ENCODE data around the gene MIOX.
"Not testable (repeated sequence)": the region's sequence is repeated elsewhere in the genome, so short reads cannot be mapped to it uniquely, and the experiment has no call there.

MIOX gene

DNA sequence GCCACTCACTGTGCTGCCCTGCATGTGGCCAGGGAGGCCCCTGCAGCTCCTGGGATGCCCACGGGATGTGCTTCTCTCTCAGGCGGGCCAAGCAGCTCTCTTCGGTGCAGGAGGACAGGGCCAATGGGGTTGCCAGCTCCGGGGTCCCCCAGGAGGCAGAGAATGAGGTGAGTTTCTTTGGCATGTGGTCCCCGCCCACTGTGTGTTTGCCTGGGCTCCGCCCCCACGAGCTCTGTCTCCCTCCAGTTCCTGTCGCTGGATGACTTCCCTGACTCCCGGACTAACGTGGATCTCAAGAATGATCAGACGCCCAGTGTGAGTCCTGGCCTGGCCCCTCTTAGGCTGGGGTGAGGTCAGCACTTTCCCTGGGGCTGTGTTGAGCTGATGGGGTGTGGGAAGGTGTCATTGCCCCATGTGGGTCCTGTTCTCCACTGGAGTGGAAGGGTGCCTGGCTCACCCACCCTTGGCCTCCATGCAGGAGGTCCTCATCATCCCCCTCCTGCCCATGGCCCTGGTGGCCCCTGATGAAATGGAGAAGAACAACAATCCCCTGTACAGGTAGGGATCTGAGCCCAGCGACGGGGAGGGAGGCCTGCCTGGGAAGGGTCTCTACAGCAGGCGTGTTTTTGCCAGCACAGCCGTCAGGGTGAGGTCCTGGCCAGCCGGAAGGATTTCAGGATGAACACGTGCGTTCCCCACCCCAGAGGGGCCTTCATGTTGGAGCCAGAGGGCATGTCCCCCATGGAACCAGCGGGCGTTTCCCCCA lies 31.0 kb downstream of the MIOX start:
- no peak for DNase-seq

DNA sequence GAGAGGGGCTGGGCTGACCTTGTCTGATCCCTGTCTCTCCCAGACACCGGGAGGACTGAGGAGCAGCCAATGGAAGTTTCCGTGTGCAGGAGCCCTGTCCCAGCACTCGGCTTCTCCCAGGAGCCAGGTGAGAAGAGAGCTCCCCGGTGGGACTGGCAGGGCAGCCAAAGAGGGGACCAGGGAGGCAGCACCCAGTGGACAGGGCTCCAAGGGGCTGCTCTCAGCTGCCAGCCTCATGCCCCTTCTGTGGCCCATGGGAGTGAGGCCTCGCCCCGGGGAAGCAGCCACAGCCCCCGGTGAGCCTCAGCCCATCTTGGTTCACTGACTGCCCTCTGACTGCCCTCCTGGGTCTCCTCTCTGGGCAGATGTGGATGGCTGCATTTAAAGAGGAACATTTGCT lies 31.9 kb downstream of the MIOX start:
- DNase-seq, result no peak

DNA sequence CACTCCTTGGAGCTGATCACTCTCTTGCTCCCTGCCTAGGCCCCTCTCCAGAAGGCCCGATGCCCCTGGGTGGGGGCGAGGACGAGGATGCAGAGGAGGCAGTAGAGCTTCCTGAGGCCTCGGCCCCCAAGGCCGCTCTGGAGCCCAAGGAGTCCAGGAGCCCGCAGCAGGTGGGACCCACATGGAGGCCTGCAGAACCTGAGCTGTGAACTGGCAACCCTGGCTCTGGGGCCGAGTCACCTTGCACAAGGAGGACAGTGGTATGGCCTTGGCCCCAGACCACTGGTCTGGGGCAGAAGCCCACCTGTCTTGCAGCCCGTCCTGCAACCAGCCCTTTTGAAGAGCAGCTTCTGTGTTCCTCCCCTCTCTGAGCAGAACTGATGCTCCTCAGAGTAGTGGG lies 32.5 kb downstream of the MIOX start:
- DNase-seq, result no peak

GRCh38 chr22:50520184-50520583 lies 33.5 kb downstream of the MIOX start:
- DNase-seq, result not testable (repeated sequence)

GRCh38 chr22:50520826-50521453 lies 34.3 kb downstream of the MIOX start:
- DNase-seq, result no peak

- DNase-seq, result no peak
Measured at GRCh38 chr22:50521710-50522109, 35.1 kb downstream of the MIOX start.

GRCh38 chr22:50522208-50522805 lies 35.6 kb downstream of the MIOX start:
- no peak for DNase-seq

GRCh38 chr22:50522806-50523438 lies 36.3 kb downstream of the MIOX start:
- no peak for DNase-seq

DNA sequence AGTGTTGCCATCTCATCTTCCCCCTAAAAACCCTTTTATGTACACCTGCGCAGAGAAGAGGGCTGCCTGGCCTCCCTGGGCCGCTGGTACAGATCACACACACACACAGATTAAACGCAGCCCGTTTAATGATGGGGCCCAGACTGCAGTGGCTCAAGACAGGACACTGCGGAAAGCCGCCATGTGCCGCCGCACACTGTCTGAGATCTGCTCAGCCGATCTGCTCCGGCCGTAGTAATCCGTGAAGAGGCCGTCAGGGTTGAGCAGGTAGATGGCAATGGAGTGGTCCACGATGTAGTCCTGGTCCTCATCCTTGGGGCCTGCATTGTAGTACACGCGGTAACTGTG lies 36.8 kb downstream of the MIOX start:
- DNase-seq, result no peak

GRCh38 chr22:50523806-50524675 lies 37.4 kb downstream of the MIOX start:
- DNase-seq, result no peak

GRCh38 chr22:50524676-50525103 lies 38.0 kb downstream of the MIOX start:
- DNase-seq, result no peak

DNA sequence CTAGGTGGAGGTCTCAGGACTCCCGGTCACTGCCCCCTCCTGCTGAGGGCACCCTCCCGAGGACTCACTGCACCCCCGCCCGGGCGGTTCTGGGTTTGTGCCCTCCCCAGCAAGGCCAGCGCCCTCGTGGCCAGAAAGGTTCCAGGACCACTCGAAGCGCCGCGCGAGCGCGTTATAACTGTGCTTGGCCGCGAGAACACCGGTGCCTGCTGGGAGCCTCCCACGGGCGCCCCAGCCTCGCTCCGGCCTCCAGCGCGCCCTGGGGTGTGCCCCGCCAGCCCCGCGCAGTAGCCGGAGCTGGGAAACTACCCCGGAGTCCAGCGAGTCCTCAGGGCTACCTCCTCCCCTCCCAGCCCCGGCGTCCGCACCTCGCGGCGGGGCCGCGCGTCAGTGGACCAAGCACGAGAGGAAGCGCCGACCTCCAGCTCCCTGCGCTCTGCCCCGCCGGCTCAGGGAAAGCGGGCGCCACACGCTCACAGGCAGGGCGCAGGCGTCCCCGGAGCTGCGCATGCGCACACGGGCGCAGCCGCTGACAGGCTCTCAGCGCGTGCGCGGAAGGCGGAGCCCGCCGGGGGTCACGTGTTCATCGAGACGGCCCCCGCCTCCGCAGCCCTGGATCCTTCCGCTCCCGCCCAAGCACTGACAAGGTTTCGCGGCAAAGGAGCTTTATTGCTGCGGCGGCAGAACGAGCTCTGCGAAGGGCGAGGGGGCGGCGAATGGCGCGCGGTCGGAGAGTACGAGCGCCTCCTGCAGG lies 38.6 kb downstream of the MIOX start, which contains the start of gene SCO2:
Gene SCO2 (minus strand): TSS at position 495 of the 754 bp plus-strand sequence. CDS start 1,187 bp downstream, outside the sequence.
- peak; percentile 98 for DNase-seq

DNA sequence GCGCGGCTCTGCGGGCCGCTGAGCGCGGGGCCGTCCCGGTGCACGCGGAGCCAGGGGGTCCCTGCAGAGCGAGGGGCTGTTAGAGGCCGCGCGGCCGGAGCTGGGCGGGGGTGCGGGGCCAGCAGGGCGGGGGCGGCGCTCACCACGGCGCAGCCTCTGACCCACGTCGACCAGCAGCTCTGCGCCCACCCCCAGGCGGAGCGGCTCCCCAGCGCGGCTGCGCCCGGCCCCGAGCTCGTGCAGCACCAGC lies 39.1 kb downstream of the MIOX start:
- no peak for DNase-seq

DNA sequence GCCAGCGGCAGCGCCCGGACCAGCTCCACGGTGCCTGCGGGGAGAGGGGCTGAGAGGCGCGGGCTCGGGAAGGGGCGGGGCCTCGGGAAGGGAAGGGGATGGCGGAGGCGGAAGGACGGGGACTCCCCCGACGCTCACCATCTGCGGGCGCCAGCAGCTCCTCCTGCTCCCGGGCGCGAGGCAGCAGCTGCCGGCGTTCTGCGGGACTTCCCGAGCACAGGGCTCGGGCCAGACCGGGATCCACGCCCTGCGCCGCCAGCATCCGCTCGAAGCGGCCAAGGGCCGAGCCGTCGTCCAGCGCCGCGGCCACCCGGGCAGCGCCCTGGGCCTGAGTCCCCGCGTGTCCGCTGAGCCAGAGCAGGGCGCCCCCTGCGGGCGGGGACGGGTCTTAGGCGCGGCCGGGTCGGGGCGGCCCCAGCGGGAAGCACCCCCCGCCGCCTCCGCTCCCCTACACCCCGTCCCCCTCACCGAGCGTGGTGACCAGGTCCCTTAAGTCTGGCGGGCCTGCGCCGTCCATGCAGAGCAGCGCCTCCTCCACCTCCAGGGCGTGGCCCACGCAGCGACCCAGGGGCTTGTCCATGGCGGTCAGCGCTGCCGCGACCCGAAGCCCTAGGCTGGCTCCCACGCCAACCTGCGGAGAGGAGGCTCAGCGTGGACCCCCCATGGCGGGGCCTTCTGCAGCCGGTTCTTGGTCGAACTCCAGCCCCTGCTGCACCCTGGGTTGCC lies 39.6 kb downstream of the MIOX start:
- DNase-seq, result peak; percentile 79

DNA sequence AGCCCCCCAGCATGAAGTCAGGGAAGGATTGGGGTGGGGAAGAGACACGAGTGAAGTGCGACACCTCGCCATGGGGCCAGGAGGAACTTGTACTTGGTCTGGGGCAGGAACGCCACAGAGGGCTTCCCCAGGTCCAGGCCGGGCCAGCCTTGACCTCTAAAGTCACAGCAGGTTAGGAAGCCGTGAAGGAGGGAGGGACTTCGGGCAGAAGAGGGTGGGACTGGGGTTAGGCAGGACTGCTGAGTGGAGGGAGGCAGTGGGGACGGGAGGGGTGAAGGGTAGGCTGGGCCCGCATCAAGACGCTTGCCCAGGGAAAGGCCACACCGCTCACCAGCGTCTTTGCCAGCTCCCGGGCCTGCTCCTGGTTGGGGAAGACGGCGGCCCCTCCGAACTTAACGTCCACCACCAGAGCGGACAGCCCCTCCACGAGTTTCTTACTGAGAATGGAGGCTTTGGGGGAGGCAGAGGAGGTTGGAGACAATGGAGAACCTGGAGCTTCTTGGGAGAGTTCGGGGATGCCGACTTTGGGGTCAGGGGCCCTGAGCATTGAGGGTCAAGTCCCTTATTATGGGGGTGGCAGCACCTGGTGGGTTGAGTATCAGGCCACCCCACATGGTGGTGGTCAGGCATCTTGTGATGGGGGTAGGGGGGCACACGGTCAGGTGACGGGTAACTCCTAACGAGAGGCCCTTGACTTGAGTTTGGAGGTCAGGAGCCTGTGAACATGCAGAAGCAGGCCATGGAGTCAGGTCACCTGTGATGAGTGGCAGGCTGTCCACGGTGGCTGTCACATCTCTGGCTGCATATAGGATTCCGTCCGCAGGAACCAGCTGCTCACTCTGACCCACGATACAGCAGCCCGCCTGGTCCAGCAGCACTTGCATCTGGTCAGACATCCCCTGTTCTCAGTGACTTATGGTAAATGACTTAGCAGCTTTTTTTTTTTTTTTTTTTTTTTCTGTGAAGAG lies 40.5 kb downstream of the MIOX start:
- no peak for DNase-seq

DNA sequence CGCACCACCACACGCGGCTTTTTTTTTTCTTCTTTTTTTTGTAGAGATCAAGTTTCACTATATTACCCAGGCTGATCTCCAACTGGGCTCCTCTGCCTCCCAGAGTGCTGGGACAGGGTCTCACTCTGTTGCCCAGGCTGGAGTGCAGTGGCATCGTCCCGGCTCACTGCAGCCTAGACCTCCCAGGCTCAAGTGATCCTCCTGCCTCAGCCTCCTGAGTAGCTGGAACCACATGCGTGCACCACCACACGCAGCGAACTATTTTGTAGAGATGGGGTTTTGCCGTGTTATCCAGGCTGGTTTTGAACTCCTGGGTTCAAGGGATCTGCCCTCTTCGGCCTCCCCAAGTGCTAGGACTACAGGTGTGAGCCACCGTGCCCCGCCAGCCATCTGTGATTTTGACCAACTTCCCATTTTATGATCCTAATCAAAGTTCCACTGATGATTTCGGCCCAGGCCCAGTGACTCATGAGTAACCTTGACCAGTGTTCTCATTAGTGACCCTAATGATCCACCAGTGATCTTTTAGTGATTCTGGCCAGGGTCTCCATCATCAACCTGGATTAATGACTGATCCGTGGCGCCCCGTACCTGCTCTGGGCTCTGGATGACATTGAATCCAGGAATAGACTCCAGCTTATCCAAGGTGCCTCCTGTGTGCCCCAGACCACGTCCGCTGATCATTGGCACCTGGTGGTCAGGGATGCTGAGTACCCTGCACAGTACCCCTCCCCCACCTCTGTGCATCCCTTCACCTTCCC lies 41.4 kb downstream of the MIOX start:
- no peak for DNase-seq

- DNase-seq, result no peak
Measured at GRCh38 chr22:50528682-50529415, 42.2 kb downstream of the MIOX start.

DNA sequence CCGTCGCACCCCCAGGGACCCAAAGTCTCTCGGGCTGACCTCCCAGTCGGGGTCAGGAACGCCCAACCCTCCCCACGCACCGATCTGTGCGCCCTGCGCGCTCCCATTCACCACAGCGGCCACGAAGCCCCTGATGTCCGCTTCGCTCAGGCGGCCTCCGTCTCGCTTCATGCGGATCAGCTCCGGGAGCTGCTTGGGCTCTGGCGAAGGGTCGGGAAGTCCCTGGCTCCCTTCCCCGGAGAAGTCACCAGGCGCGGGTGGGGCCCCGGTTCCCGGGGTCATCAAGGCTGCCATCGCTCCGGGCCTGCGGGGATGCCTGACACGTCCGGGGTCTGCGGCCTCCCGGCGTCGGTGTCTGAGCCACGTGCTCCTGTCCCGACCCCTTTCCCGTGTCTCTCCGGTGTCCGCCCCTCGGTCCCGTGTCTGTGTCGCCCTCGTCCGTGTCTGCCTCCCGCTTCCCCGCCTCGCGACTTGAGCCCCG lies 42.8 kb downstream of the MIOX start:
- no peak for DNase-seq
